GM18951 (cell line): ENCODE measurements around the gene LRRC41.
A peak's percentile ranks its signal among the peaks of the same experiment; 100 is the strongest.
"Not testable (repeated sequence)": the region's sequence is repeated elsewhere in the genome, so short reads cannot be mapped to it uniquely, and the experiment has no call there.

ENCODE experiments used
- POLR2A ChIP-seq: IDR thresholded peaks from 4 replicates; pipeline ENCODE4 v1.6.1; 2011; ENCODE audit warnings: mild to moderate bottlenecking; ENCODE audit not compliant: insufficient read length, insufficient read depth; ENCODE audit errors: extremely low read depth
- in situ Hi-C: fragments of 300-500 bp; cut with MboI; formaldehyde crosslinking; loops from one replicate; pipeline ENCODE4 v1.12.0; 2022; ENCODE audit warnings: low sequenced_read_pairs, mixed read lengths, inconsistent platforms; ENCODE audit not compliant: unreplicated experiment

LRRC41 gene

DNA sequence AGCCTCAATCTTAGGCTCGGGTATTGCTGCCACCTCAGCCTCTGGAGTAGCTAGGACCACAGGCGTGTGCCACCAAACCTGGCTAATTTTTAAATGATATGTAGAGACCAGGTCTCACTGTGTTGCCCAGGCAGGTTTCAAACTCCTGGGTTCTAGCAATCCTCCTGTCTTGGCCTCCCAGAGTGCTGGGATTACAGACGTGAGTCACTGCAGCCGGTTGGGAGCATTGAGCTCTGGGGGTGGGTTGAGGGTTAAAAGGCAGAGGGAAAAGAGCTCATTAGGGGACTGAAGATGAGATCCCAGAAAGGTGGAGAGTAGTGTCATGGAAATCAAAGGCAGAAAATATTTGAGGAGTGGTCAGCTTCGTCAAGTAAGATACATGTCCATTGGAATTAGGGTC, 48.7 kb downstream of the LRRC41 start:
- in situ Hi-C loops, result no loop called here

GRCh38 chr1:46248122-46248920, 55.1 kb downstream of the LRRC41 start:
- TF ChIP-seq POLR2A, result no peak
- in situ Hi-C loops, result no loop called here

More for the DNA sequence above, 48.7 kb downstream of the LRRC41 start:
- TF ChIP-seq POLR2A, result no peak

DNA sequence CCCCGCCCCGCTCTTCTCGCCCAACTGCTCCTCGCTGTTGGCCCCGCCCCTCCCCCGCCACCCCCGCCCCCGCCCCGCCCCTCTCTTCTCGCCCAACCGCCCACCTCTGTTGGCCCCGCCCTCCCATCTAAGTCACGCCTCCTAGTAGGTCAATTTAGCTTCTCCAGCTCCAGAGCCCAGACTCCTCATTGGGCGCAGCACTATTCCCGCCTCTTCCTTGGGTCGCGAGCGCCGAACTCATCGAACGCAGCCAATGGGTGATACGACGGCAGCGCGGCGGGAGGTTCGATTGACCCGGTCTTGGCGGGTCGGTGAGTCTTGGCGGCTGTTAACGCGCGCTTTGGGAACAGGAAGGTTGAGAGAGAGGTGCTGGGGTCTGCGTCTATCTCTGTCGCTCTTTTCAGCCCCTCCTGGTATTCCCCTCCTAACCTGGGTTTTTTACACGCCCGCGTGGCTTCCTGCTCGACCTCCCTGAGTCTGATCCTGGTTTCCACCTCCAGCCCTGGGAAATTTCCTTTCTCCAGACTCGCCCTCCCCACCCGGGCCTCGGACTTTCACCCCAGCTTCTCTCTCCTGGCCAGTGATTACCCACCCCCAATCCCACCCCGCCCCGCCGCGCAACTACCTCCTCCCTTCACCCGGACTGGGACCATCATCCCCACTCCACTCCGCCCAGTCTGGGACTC, 55.8 kb downstream of the LRRC41 start, which contains the start of gene RAD54L:
Gene RAD54L (plus strand): TSS at position 328 of the 686 bp plus-strand sequence. CDS start 643 bp downstream, outside the sequence.
- TF ChIP-seq POLR2A, result peak; percentile 73
- in situ Hi-C loops, result no loop called here

- in situ Hi-C loops, result no loop called here
- no peak for TF ChIP-seq POLR2A
Observed at GRCh38 chr1:46246548-46247435, 56.6 kb downstream of the LRRC41 start.

- in situ Hi-C loops, result not testable (repeated sequence)
Observed at GRCh38 chr1:46246136-46246535, 57.3 kb downstream of the LRRC41 start.

GRCh38 chr1:46244656-46245371, 58.6 kb downstream of the LRRC41 start:
- no peak for TF ChIP-seq POLR2A
- in situ Hi-C loops, result no loop called here

DNA sequence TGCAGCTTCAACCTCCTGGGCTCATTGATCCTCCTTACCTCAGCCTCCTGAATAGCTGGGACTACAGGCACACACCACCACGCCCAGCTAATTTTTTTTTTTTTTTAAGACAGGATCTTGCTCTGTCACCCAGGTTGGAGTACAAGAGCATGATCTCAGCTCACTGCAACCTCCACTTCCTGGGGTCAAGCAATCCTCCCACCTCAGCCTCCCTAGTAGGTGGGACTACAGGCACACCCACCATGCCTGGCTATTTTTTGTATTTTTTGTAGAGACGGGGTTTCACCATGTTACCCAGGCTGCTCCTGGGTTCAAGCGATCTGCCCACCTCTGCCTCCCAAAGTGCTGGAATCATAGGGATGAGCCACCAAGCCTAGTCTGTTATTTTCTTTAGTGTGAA, 59.6 kb downstream of the LRRC41 start:
- in situ Hi-C loops, result not testable (repeated sequence)

GRCh38 chr1:46242918-46243317, 60.5 kb downstream of the LRRC41 start:
- in situ Hi-C loops, result no loop called here
- no peak for TF ChIP-seq POLR2A

- in situ Hi-C loops, result not testable (repeated sequence)
Observed at GRCh38 chr1:46241733-46242132, 61.7 kb downstream of the LRRC41 start.

DNA sequence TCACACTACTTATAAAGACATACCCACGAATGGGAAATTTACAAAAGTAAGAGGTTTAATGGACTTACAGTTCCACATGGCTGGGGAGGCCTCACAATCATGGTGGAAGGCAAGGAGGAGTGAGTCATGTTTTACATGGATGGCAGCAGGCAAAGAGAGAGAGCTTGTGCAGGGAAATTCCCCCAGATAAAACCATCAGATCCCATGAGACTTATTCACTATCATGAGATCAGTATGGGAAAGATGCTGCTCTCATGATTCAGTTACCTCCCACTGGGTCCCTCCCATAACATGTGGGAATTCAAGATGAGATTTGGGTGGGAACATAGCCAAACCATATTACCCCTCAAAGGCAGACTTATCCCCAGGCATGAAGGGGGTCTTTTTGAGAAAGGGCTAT, 64.6 kb downstream of the LRRC41 start:
- in situ Hi-C loops, result not testable (repeated sequence)

GRCh38 chr1:46236882-46237281, 66.5 kb downstream of the LRRC41 start:
- in situ Hi-C loops, result no loop called here
- TF ChIP-seq POLR2A, result no peak

DNA sequence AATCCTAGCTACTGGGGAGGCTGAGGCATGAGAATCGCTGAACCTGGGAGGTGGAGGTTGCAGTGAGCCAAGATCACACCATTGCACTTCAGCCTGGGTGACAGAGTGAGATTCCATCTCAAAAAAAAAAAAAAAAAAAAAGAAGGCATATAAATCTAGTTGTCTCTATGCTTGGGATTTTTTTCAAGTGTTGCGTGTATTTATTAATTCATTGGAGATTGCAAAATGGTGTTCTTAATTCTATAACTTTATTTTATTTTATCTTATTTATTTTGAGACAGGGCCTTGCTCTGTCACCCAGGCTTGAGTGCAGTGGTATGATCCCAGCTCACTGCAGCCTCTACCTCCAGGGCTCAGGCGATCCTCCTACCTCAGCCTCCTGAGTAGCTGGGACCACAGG, 72.2 kb downstream of the LRRC41 start:
- in situ Hi-C loops, result not testable (repeated sequence)
